Measurements from ENCODE around the gene ACOT8.

- no peak for TF ChIP-seq CTCF (optimal IDR thresholded peaks at IDR 0.05 in 1 of 3, IDR thresholded peaks at IDR 0.05 in 1 of 3, conservative IDR thresholded peaks at IDR 0.05 in 1 of 3; ENCODE audit: extremely low read depth in 1 of 3, insufficient read depth in 2 of 3, low read length in 3 of 3)
- TF ChIP-seq EZH2 (IDR thresholded peaks at IDR 0.05; ENCODE audit: low read length), result no peak
These were observed 17.4 kb upstream of the ACOT8 start for GRCh38 chr20:45874576-45874975.
